Measurements from ENCODE around the gene TCP1.
A peak's percentile ranks its signal among the peaks of the same experiment; 100 is the strongest.
"Not testable (repeated sequence)": the region's sequence is repeated elsewhere in the genome, so short reads cannot be mapped to it uniquely, and the experiment has no call there.

TCP1 gene

DNA sequence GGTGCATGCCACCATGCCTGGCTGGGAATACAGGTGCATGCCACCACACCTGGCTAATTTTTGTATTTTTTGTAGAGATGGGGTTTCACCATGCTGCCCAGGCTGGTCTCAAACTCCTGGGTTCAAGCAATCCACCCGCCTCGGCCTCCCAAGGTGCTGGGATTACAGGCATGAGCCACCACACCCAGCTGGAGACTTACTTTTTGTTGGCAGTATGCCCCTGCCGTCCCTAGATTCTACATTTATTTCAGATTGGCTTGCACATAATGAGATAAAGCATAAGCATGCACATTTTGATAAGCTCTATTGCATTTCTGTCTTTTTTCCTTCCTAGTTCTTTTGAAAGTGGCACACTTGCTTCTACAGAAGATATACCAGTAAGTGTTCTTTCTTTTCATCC is 27.4 kb upstream of the TCP1 start:
- DNase-seq, result not testable (repeated sequence)

DNA sequence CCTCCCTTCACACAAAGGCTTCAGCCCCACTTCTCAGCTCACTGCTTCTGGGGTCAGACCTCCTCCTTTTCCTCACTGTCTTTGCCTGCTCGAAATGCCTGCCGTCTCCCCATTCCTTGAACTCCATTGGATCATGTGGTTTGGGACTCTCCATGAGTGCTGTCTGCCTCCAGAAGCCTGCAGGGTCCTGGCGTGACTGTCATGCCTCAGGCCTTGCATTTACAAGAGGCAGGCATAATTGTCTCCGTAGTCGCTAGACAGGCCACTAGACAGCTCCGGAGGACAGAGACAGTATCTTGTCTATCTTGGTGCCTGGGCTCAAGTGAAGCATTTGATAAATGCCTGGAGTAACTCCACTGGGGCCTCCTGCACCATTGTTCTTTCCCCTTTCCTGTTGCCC is 26.0 kb upstream of the TCP1 start:
- DNase-seq, result no peak

DNA sequence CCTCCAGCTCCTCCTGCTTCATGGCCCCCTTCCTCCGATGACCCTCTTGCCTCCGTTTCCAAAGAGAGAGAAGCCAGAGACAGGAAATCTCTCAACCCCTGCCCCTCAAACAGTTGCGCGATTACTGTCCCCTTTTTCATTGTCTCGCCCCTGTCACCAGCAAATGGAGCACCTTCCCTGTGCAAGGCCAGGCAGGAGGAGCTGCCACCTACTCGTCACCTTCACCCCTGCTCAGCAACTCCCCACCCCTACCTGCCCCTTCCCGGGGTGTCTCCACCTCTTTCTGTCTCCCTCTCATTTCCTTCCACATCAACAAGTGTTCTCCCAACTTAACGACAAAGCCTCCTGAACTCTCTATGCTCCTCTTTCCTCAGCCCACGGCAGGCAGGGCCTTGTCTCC is 24.4 kb upstream of the TCP1 start:
- no peak for DNase-seq

DNA sequence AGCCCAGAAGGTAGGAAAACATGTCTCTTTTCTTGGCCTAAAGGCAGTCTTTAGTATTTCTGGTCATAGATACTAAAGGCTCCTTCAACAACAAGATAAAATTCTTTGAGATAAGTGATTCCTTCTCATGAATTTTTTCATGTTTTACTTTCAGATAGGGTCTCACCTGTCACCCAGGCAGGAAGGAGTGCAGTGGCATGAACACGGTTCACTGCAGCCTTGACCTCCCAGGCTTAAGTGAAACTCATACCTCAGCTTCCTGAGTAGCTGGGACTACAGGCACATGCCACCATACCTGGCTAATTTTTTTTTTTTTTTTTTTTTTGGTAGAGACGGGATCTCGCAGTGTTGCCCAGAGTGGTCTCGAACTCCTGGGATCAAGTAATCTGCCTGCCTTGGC is 19.7 kb upstream of the TCP1 start:
- no peak for DNase-seq

DNA sequence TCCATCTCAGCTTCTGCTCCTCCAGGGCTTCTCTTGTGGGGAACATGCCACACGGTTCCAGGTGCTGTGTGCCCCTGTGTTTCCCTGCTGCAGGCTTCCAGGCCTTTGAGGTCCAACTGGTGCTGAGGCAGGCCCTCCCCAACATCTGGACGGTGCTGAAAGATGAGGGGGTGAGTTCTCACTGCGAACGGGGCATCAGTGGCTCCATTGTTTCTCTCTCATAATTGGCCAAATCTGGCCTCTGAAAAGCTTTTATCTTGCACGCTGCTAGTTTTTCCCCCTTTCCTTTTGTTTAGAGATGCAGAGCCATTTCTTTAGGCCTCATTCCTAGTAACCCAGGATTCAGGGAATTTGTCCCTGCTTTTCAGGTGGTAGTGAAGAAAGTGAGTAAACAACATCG is 19.2 kb upstream of the TCP1 start:
- DNase-seq, result no peak

DNA sequence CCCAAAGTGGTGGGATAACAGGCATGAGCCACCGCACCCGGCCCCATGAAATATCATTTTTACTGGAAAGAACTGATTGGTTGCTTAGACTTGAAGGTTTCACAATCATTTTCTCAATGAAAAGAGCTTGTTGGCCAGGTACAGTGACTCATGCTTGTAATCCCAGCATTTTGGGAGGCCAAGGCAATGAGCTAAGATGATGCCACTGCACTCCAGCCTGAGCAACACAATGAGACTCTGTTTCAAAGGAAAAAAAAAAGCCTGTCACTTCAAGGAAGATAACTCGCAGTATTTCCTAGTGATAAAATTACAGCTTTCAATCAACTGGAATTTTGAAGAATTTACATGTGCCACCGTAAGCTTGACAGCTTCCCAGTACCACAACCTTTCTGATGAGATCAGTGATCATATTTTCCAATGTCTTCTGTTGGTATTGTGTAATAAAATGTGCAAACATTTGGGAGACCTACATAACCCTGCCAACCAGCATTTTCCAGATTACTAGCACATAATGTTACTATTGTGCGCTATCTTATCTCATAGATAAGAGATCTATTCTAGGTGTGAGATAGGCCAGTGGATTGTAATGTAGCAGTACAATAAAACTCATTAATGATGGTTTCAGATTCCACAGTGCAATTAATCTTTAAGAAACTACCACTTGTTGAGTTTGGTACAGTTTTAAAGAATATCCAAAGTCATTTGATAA is 17.9 kb upstream of the TCP1 start:
- DNase-seq, result peak; percentile 61

DNA sequence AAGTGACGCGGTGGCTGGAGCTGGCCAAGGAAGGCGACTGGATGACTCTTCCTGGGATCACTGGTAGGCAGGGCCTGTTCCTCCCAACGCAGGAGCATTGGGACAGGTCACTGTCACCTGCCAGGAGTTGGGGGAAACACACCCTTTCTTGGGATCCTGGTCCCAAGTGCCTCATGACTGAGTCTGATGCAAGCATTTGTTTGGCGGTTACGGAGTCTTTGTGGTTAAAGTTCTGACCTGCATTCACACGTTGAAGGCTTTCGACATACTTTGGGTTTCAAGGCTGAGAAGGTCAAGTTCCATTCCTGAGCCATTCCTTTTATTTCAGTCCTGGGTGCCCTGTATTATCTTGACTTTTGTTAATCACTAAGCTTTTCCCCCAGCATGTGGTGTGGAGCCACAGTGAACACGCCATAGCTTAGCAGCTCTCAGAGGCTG is 16.6 kb upstream of the TCP1 start:
- peak; percentile 48 for DNase-seq

DNA sequence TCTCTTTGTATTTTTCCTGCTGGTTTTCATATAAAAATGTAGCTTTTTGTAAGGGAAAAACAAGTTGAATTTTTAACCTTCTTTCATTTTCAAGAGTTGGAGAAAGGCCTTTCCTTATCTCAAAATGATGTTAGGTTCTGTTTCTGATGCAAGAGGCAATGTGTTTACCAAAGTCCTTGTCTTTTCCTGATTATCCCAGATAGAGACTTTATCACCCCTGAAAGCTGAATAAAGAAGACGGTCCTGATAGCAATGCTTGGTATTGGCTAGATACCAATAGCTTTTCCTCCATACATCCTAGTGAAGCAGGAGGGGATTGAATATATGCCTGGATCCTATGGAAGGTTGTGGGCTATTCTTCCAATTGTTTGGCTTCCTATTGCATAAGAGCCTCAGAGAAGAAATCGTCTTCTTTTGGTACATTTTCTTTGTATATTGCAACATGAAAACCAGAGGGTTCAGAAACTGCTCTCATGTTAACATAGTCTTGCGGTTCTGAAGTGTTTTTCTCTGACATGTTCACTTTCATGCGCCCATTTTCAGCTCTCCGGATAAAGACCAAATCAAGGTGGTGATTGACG is 16.1 kb upstream of the TCP1 start:
- DNase-seq, result no peak

DNA sequence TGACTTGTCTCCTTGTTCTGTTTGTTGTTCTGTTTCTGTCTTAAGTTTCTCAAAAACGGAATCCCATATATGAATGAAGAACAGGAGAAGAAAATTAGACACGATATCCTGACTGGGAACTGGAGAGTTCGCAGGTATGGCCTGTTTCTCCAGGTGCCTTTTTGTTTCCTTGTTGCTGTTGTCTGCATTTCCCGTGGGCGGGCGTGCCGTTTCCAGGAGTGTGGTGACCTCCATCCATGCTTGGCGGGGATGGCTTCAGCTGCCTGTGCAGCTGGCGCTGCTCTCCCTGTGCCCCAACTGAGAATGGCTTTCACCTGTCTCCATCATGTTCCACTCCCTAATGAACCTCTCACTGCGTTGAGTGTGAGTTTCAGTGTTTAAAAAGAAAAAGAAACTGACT is 15.1 kb upstream of the TCP1 start:
- no peak for DNase-seq

DNA sequence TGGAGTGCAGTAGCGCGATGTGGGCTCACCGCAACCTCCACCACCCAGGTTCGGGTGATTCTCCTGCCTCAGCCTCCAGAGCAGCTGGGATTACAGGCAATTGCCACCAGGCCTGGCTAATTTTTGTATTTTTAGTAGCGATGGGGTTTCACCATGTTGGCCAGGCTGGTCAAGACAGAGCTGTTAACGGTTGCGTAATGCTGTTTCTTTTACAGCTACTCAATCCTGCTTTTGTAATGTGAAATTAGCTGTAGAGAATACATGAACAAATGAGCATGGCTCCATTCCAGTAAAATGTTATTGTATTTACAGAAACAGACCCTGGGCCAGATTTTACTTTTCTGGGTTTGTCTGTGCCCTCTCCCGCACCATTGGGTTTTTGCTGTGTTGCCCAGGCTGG is 12.5 kb upstream of the TCP1 start:
- no peak for DNase-seq

DNA sequence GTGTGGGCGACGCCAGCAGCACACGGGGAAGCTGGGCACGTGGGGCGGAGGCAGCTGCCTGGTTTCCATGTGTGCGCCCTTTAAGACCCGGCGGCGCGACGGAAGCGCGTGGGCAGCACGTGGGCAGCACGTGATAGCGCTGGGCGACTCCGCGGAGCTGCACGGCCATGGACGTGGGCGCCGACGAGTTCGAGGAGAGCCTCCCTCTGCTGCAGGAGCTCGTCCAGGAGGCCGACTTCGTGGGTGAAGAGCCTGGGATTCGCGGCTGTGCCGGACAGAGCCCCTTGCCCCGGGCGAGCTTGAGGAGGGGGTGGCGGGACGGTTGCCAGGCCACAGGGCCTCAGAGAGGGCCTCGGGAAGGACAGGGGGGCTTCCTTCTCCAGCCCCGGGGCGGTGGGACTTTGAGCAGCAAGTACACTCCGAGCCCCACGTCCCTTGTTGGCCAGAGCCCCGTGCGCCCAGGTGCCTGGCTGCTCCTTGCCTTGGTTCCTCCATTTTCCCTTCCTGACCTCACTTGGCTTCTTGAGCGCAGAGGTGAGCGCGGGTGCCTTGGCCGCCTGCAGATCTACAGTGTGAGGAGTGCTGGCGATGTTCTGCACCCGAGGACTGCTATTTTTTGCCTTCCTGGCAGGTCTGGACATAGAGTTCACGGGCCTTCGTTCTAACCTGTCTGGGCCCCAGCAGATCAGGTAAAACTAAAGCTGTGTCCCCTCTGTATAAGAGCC is 10.9 kb upstream of the TCP1 start, which contains the start of gene PNLDC1:
TSS of gene PNLDC1 (plus strand) at position 136 of the 725 bp plus-strand sequence. CDS start at position 168, 32 bp downstream.
- DNase-seq, result no peak

DNA sequence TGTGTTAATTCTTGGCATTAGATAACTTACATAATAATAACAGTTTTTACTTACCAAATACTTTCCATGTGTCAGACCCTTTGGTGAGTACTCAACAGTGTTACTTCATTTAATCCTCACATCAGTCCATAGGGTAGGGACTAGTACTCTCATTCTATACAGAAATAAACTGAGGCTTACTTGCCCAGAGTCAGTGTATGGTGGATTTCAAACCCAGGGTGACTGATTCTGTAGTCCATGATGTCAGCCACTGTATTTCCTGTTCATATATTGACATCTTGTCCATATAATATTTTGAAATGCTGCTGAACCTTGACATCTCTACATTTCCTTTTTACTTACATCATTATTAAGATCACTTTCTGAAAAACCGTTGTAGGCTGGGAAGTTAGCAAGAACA is 8.2 kb upstream of the TCP1 start:
- DNase-seq, result no peak

DNA sequence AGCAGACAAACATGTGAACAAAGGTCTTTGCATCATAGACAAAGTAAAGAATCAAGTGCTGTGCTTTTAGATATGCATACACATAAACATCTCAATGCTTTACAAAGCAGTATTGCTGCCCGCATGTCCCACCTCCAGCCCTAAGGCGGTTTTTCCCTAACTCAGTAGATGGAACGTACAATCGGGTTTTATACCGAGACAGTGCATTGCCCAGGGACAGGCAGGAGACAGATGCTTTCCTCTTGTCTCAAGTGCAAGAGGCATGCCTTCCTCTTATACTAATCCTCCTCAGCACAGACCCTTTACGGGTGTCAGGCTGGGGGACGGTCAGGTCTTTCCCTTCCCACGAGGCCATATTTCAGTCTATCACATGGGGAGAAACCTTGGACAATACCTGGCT is 5.6 kb upstream of the TCP1 start:
- not testable (repeated sequence) for DNase-seq

DNA sequence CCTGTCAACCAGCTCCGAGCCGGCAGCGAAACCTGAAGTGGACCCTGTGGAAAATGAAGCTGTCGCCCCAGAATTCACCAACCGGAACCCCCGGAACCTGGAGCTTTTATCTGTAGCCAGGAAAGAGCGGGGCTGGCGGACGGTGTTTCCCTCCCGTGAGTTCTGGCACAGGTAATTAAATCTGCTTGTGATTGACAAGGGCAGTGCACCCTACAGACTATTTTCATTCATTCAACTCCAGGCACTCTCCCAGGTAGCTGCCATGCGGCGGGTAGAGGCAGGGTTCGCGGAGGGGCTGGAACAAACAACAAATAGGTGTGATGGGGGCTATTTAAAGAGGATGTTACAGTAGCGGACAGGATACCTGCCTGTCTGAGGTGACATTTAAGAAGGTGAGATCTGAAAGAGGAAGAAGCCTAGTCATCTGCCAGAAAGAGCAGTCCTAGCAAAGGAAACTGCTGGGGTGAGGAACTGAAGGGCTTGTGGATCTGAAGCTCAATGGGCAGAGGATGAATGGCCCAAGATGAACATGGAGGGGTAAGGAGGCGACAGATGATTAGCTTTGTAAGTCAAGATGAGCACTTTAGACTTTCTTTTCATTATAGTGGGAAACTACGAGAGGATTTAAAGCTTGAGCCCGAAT is 1.7 kb upstream of the TCP1 start:
- DNase-seq, result no peak

DNA sequence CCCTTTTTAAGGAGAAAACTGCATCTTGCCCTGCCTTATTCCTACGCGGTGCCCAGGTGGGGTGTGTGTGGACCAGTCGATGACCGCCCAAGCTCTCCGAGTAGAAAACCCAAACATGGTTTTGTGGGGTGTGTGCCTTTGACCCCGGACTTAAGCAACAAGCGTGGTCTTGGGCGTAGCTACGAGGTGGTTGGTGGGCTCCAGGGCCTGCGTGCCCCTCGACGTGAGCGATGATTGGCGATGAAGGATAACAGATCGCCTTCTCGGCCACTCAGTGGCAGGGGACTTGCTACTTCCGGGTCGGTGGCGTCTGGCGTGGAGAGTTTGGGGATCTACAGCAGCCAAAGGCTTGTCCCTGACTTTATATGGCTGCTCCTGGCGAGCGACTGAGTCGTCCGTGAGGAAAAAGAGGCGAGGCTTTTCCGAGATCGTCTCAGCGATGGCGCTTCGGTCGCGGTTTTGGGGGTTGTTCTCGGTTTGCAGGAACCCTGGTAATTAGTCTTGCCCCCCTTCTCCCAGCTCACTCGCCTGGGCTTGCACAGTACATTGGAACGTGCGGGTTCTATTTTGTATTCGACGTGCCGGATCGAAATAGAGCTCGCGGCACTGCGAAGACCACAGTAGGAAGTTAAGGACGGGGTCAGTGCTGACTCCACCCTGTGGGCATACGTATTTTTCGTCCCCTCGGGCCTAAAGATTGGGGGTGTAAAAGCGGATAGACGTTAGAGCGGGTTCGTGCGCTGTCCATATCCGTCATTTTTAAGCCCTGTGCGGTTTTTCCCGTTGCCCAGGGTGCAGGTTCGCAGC is 950 bp upstream of the TCP1 start, which contains the start of gene MRPL18:
TSS of gene MRPL18 (plus strand) at position 319 of the 807 bp plus-strand sequence. CDS start at position 440, 121 bp downstream.
- peak; percentile 99 for DNase-seq

DNA sequence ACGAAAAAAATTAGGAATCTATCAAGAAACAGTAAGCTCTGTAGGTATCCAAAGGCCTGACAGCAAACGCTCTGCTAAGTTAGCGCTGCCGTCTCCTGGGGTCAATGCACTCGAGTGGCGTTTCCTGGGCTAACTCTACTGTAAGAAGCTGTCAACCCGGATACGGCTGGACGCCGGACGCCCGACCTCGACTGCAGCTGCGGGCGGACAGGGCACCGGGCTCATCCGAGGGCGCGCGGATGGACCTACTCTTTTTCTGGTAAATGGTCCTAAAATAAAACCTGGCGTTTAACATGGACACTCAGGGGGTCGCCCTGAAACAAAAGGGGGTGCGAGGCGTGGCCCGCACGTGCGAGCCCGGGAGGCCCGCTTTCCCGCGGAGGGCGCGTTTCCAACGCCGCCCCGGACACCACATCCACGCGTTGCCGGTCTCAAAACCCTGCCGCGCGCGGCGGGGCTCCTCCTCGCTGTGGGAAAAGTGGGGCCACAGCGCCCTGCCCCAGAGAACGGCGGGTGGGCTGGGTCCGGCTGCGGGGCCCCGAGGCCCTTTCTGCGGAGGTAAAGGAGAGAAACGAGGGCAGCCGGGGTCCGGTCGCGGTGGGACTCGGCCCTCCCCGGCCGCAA is 537 bp downstream of the TCP1 start:
- no peak for DNase-seq

DNA sequence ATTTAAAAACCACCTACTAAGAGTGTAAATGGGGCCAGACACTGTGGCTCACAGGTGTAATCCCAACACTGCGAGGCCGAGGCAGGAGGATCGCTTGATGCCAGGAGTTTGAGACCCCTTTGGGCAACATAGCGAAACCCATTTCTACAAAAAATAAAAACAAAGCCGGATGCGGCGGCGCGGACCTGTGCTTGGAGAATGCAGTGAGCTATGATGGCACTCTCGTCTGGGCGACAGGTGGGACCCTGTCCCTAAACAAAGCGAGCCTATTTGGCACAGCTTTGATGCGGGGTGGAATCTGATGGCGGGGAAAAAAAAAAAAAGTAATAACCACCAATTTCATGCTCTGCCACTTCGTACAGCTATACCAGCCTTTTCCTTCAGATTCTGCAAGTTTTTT is 1.1 kb downstream of the TCP1 start:
- no peak for DNase-seq

DNA sequence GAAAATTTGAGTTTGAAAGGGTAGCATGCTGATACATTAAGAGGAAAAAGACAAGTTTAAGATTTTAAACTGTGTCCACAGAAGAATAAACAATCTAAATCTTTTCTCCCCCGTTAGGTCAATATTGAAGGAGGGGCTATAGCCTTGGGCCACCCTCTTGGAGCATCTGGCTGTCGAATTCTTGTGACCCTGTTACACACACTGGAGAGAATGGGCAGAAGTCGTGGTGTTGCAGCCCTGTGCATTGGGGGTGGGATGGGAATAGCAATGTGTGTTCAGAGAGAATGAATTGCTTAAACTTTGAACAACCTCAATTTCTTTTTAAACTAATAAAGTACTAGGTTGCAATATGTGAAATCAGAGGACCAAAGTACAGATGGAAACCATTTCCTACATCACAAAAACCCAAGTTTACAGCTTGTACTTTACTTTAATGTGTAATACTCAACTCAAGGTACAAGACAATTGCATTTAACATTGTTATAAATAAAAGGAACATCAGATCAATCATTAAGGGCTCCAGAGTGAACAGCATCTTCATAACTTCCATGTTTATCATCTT is 10.8 kb downstream of the TCP1 start:
- no peak for DNase-seq

DNA sequence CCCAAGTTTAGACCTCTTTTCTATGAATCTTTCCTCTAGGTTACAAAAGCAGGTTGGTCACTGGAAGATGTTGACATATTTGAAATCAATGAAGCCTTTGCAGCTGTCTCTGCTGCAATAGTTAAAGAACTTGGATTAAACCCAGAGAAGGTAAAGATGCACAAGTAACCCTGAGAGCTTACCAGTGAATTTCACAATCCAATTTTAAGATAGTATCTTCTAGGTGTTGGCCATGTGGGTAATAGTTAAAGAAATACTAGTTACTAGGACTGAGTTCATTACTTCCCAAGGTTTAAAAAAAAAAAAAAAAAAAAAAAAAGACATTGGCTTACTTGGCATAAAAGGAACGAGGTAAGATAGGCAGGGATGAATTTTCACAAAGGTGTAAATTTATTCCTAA is 11.3 kb downstream of the TCP1 start:
- DNase-seq, result no peak

DNA sequence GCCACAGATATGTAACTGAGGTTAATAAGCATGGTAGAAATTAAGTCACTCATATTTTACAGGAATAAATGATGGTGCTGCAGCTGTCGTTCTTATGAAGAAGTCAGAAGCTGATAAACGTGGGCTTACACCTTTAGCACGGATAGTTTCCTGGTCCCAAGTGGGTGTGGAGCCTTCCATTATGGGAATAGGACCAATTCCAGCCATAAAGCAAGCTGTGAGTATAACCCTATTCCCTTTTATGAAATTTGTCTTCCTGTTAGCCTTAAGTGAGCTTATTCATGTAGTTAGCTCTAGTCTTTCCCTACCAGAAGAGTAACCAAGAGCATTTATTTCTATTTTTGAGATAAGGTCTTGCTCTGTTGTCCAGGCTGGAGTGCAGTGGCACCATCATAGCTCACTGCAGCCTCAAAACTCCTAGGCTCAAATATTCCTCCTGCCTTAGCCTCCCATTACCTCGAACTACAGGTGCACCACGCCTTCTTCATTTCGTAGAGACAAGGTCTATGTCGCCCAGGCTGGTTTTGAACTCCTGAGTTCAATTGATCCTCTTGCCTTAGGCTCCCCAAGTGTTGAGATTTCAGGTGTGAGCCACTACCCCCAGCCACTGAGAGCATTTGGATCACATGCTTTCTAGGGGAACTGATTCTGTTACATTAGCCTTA is 12.0 kb downstream of the TCP1 start:
- no peak for DNase-seq

DNA sequence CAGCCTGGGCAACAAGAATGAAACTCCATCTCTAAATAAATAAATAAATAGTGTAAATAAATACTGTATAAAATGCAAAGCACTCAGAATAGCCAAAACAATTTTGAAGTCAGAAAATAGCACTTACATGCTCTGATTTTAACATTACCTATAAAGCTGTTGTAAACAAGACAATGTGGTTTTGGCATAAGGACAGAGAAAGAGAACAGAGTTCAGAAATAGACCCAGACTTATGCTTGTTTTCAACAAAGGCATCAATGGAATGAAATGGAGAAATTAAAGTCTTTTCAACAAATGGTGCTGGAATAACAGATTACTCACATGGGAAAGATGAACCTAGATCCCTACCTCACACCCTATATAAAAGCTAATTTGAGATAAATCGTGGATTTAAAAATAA is 17.2 kb downstream of the TCP1 start:
- no peak for DNase-seq
